Large intestine (tissue), 3 donors: ENCODE data around the gene IL17F. TPM values are rescaled to one million over a fixed set of nuclear protein-coding genes. Genes with fewer than 3 reads are reported as not detected.
A peak's percentile ranks its signal among the peaks of the same experiment; 100 is the strongest.

Experiments used
- DNase-seq, 2 donors: peaks; one replicate each; pipeline versions ENCODE4 v3.0.0 to v3.0.0-alpha.2; 2013
- H3K27ac ChIP-seq: one replicate; pipeline ENCODE4 v1.5.1; 2013; ENCODE audit warnings: low read length
- H3K27me3 ChIP-seq: 2 replicates; pipeline ENCODE4 v1.6.1; 2013; ENCODE audit warnings: low read length; ENCODE audit not compliant: control insufficient read depth, insufficient read depth
- H3K36me3 ChIP-seq: 2 replicates; pipeline ENCODE4 v1.6.1; 2013; ENCODE audit warnings: low read length; ENCODE audit not compliant: control insufficient read depth, insufficient read depth
- H3K4me1 ChIP-seq: one replicate; pipeline ENCODE4 v1.6.1; 2013; ENCODE audit warnings: low read length; ENCODE audit not compliant: control insufficient read depth, insufficient read depth
- H3K4me3 ChIP-seq: one replicate; pipeline ENCODE4 v1.5.1; 2013; ENCODE audit warnings: low read length
- H3K9me3 ChIP-seq: one replicate; pipeline ENCODE4 v1.6.1; 2013; ENCODE audit warnings: mild to moderate bottlenecking, low read depth, low read length, moderate library complexity; ENCODE audit not compliant: control insufficient read depth
- WGBS: methylation state at CpG from one replicate; pipeline ENCODE4 v1.1.5; 2013; ENCODE audit warnings: low lambda C conversion rate; ENCODE audit not compliant: insufficient coverage; 5-methylcytosine and 5-hydroxymethylcytosine counted together
- polyA plus RNA-seq: library from polyadenylated mRNA; unstranded; fragments of 120-200 nt; gene quantifications from one replicate; pipeline ENCODE4 v1.2.1, GENCODE V29; 2013

The IL17F gene
- polyA plus RNA-seq, 1 donor = 0.55 TPM

DNA sequence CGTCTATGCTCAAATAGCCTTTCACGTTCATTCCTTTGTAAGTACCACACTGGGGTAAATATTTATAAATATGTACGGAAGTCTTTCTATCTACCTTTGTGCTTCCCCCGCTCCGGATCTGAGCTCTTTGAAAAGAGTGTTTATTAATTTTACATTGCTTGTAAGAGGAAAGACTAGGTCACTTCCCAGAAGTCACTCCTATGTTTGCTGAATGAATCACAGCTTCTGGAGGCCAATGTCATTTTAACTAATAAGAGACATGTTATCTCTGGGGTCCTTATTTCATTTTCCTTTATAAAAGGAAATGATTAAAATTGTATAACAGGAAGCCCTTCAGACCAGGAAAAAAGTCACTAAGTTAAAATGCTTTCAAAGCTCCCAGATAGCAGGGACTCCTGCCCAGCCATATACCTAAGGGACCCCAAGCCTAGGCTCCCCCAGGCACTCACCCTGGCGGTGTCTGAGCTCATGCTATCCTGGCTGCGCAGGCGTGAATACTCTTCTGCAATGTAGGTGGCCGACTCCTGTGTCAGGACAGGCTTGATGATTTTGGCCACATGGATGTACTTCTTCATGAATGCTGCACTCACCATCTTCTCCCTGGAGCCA, 27.7 kb upstream of the IL17F start:
- no peak for DNase-seq
- Histone ChIP-seq H3K9me3 (no peaks in the 10 kb centered on the region), H3K27ac (no peak overlapping the region), H3K36me3 (peaks cover 81% of the 10 kb centered on the region), H3K4me1 (no peaks in the 10 kb centered on the region), H3K27me3 (no peaks in the 10 kb centered on the region), H3K4me3 (no peak overlapping the region)
- 88% methylated on average over 3 of the region's 9 CpGs for WGBS

DNA sequence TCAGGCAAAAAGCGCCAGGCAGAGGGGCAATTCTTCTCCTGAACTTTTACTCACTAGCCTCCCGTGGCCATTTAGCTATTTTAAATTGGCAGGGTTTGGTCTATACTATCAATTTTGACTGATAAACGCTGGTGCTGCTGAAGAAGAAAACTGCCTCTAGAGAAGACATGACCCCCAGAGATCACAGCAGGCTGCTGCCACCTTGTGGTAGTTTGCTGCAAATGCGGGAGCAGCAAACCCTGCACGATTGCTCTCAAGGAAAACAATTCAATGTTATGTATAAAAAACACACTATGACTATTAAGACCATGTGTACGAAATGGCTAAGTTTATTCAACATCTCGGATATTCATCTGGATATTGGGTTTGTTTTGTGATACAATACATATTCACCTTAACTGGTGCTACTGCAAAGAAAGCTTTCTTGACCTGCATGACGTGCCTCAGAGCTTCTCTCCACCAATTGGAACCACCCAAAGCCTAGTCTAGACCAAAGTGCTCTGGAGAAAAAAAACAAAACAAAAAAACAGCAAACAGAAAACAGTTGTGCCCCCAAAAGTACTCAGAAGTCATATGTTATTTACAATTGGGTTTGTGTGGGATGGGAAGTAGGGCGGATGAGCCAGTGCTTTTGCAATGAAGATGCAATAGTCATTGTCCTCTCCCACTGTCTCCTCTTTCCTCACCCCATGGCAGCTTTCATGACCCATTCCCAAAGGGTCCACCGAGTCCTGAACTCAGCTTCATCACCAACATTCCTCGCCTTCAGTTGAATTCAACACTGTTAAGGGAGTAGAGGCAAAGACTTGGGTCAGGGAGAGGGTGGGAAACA, 19.6 kb upstream of the IL17F start:
- peaks cover 61% of the 10 kb centered on the region for H3K36me3 ChIP-seq
- WGBS = 100% methylated on average over 1 of the region's 11 CpGs
- peak; percentile 27 to 53 for DNase-seq

DNA sequence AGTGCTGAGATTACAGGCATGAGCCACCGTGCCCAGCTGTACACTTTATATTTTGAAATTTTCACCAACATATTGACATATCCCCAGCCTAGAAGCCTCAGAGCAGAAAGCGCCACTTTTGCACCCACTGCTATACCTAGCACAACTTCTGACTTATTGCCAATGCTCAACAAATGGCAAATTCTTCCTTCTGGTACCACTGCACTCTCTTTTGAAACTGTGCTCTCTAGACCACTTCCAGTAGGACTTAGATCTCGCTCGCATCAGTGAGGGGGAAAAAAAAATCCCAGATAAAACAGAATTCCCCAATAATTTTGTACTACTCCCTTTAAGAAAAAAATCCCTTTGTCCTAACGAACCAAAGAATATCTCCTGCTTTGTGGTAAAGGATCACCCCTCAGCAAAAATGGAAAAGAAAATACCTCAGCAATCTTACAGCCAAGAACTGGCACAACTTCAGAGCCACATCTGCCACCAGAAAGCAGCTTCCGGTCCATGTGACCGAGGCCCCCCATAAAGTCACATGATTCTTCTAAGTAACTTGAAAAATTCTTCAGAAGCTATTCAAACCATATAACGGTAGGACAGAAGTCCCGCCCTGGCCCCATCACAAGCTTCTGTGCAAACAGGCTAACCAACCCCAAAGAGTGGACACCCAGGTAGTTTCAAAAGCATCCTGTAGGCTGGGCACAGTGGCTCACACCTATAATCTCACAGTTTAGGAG, 18.5 kb upstream of the IL17F start:
- H3K27ac ChIP-seq = no peak overlapping the region
- no peaks in the 10 kb centered on the region for H3K4me1 ChIP-seq
- WGBS = 100% methylated on average over 1 of the region's 9 CpGs
- no peak overlapping the region for H3K4me3 ChIP-seq
- H3K9me3 ChIP-seq = no peaks in the 10 kb centered on the region
- no peaks in the 10 kb centered on the region for H3K27me3 ChIP-seq
- peaks cover 49% of the 10 kb centered on the region for H3K36me3 ChIP-seq
- DNase-seq = no peak

More for the DNA sequence above, 19.6 kb upstream of the IL17F start:
- H3K9me3 ChIP-seq = no peaks in the 10 kb centered on the region
- H3K4me3 ChIP-seq = no peak overlapping the region
- H3K4me1 ChIP-seq = no peaks in the 10 kb centered on the region
- no peak overlapping the region for H3K27ac ChIP-seq
- H3K27me3 ChIP-seq = no peaks in the 10 kb centered on the region

- Histone ChIP-seq H3K27me3 (no peaks in the 10 kb centered on the region), H3K27ac (no peak overlapping the region), H3K4me3 (no peak overlapping the region), H3K9me3 (no peaks in the 10 kb centered on the region), H3K36me3 (peaks cover 40% of the 10 kb centered on the region), H3K4me1 (no peaks in the 10 kb centered on the region)
- DNase-seq = no peak
- WGBS = no CpG with 5 or more reads among the region's 6 CpGs
Observed at GRCh38 chr6:52261229-52261628, 16.9 kb upstream of the IL17F start.

GRCh38 chr6:52260634-52261033, 16.3 kb upstream of the IL17F start:
- H3K4me3 ChIP-seq = no peak overlapping the region
- no CpG with 5 or more reads among the region's 3 CpGs for WGBS
- H3K4me1 ChIP-seq = no peaks in the 10 kb centered on the region
- DNase-seq = no peak
- no peaks in the 10 kb centered on the region for H3K27me3 ChIP-seq
- no peak overlapping the region for H3K27ac ChIP-seq
- no peaks in the 10 kb centered on the region for H3K9me3 ChIP-seq
- peaks cover 34% of the 10 kb centered on the region for H3K36me3 ChIP-seq

DNA sequence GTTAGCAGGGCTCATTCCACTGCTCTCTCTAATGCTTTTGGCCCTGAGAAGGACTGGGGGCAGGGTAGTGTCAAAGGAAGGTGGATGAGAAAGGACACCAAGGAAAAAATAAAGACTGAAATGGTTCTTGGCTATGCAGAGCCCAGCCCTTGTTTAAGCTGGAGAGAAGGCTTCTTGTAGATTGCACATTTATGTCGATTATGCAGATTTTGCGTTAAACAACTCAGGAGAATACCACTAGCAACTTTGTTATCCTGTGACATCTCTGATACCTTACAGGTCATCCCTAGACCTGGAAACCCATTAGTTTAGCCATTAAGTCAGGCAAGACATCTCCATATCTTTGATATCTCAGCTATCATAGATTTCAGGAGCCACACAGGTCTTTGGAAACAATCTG, 11.1 kb upstream of the IL17F start:
- Histone ChIP-seq H3K27ac (no peak overlapping the region), H3K4me3 (no peak overlapping the region), H3K9me3 (no peaks in the 10 kb centered on the region), H3K4me1 (no peaks in the 10 kb centered on the region), H3K36me3 (no peaks in the 10 kb centered on the region), H3K27me3 (peaks cover 2% of the 10 kb centered on the region)
- DNase-seq = no peak
- WGBS = 100% methylated on average over 1 of the region's 2 CpGs

DNA sequence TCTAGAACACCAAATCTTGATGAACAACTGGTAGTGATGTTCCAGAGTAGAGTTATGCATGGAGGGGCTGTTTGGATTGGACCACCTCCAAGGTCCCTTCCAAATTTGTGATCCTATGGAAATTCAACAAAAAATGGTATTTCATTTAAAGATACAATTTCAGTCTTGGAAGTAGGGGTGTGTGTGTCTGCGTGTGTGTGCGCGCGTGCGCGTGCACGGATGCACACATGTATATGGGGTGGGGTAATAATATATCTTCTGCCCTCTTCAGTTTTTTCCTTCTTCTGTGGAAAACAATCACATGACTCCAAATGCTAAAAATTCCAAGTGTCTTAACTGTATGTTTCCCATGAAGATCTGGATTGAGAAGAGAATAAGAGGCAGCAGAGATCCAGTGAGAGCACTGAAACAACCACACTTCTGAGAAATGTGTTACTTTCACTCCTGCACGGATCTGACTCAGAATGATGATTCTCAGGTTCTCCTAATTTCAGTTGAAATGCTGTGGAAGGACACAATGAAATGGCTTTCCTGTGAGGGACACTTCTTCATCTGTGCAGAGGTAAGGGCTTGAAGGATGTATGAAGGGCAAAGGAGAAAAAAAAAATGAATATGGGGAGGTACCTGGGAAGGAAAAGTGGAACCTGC, 10.6 kb upstream of the IL17F start:
- Histone ChIP-seq H3K36me3 (no peaks in the 10 kb centered on the region), H3K4me1 (peaks cover 2% of the 10 kb centered on the region), H3K27me3 (peaks cover 2% of the 10 kb centered on the region), H3K4me3 (no peak overlapping the region), H3K27ac (no peak overlapping the region), H3K9me3 (no peaks in the 10 kb centered on the region)
- no peak for DNase-seq
- WGBS = 96% methylated on average over 5 of the region's 8 CpGs

DNA sequence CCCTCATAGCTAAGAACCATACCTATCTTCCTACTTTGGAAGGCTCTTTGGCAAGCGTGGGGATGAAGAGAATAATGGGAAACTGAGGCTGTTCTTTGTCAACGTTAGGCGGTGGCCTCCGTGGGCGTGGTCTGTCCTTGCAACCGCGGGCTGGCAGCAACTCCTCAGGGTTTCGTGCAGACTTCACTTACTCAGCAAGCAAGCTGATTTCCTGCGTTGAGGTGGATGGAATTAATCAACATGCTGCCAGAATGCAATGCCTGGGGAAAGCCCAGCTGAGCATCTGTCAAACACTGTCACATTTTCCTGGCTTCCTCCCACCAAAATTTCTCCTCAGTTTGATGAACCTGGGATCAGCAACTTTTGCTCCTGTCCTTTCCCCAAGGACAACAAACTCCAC, 9.2 kb upstream of the IL17F start:
- Histone ChIP-seq H3K9me3 (no peaks in the 10 kb centered on the region), H3K36me3 (no peaks in the 10 kb centered on the region), H3K27me3 (peaks cover 2% of the 10 kb centered on the region), H3K4me3 (no peak overlapping the region), H3K4me1 (peaks cover 2% of the 10 kb centered on the region), H3K27ac (no peak overlapping the region)
- no peak for DNase-seq
- 73% methylated on average over 5 of the region's 9 CpGs for WGBS

DNA sequence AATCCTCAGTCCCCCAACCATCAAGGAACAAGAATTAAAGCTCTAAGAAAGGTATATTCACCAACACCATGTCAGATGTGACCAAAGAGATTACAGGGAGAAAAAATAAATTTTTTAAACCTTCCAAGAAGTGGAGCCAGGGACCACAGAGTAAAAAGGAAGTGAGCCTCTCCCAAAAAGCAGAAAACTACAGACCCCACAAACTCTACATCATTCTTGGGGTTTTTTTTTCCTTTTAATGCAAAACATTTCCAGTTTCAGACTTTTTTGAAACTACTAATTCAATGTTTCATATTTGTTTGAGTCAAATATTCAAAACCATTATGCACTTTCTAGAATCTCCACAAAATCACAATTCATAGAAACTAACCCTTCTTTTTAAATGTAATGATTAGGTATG, 6.8 kb upstream of the IL17F start:
- Histone ChIP-seq H3K27ac (no peak overlapping the region), H3K4me3 (no peak overlapping the region), H3K4me1 (peaks cover 2% of the 10 kb centered on the region), H3K36me3 (no peaks in the 10 kb centered on the region), H3K9me3 (no peaks in the 10 kb centered on the region), H3K27me3 (peaks cover 2% of the 10 kb centered on the region)
- DNase-seq = no peak

DNA sequence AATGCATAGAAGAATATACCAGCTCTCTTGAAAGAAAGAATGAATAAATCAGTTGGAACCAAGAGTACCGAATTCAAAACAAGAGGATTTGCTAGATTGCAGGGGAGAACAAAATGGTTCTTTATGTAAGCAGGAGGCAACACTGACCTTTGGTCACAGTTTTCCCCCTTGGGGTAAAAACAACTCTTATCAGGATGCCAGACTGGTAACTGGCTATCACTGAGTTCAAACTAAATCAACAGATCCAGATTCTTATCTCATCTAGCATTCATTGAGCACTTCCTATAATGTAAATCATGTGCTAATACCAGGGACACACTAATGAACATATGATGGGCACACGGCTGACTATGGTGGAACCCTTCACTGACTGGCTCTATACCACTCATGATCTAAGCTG, 4.8 kb upstream of the IL17F start:
- no peak for DNase-seq
- Histone ChIP-seq H3K4me3 (no peak overlapping the region), H3K27me3 (peaks cover 2% of the 10 kb centered on the region), H3K27ac (no peak overlapping the region), H3K36me3 (no peaks in the 10 kb centered on the region), H3K4me1 (peaks cover 12% of the 10 kb centered on the region), H3K9me3 (no peaks in the 10 kb centered on the region)
- no CpG with 5 or more reads among the region's 2 CpGs for WGBS
